Esophagus muscularis mucosa (tissue), 4 donors: ENCODE results near the gene SMOC1. TPM values are rescaled to one million over a fixed set of nuclear protein-coding genes. Genes with fewer than 3 reads are reported as not detected.

Experiments
- DNase-seq: peaks from one replicate; pipeline ENCODE4 v3.0.0-alpha.2; 2017; ENCODE audit errors: extremely low spot score
- H3K27ac ChIP-seq, 4 donors: fragments of 200-600 bp; sonication (generic); replicated peaks in 1 of 4; 1 replicate in 3 of 4; 2 replicates in 1 of 4; pipeline ENCODE4 v1.5.1; 2016 to 2019; ENCODE audit warnings: mild to moderate bottlenecking in 1 of 4
- H3K27me3 ChIP-seq, 4 donors: fragments of 200-600 bp; sonication (generic); one replicate each; pipeline versions ENCODE4 v1.5.1 to v1.6.0; 2016 to 2019
- H3K36me3 ChIP-seq, 4 donors: fragments of 200-600 bp; sonication (generic); one replicate each; pipeline ENCODE4 v1.5.1; 2016 to 2019
- H3K4me1 ChIP-seq, 4 donors: fragments of 200-600 bp; sonication (generic); one replicate each; pipeline ENCODE4 v1.5.1; 2016 to 2019
- H3K4me3 ChIP-seq, 4 donors: fragments of 200-600 bp; sonication (generic); 1 replicate in 2 of 4; 2 replicates in 2 of 4; pipeline ENCODE4 v1.5.1; 2016 to 2019; ENCODE audit warnings: mild to moderate bottlenecking in 4 of 4, moderate library complexity in 1 of 4
- H3K9me3 ChIP-seq, 4 donors: fragments of 200-600 bp; sonication (generic); 1 replicate in 3 of 4; 2 replicates in 1 of 4; pipeline ENCODE4 v1.5.1; 2016 to 2019
- CTCF ChIP-seq, 3 experiments: fragments of 200-600 bp in 2 of 3; fragments of 450-650 bp in 1 of 3; sonication (generic) in 2 of 3; IDR thresholded peaks; one replicate each; pipeline ENCODE4 v1.5.1; 2017 to 2019; ENCODE audit warnings: antibody characterized with exemption in 3 of 3, mild to moderate bottlenecking in 2 of 3, moderate library complexity in 1 of 3
- EP300 ChIP-seq: sonication (generic); formaldehyde crosslinking; IDR thresholded peaks from one replicate; pipeline ENCODE4 v1.6.1; 2017; ENCODE audit warnings: antibody characterized with exemption
- POLR2A ChIP-seq: fragments of 450-650 bp; IDR thresholded peaks from one replicate; pipeline ENCODE4 v1.6.1; 2017; ENCODE audit warnings: antibody characterized with exemption, moderate library complexity, mild to moderate bottlenecking, low read depth
- POLR2AphosphoS5 ChIP-seq, 2 donors: sonication (generic); formaldehyde crosslinking; IDR thresholded peaks; one replicate each; pipeline ENCODE4 v1.6.1; 2017; ENCODE audit warnings: antibody characterized with exemption in 2 of 2
- WGBS: methylation state at CpG from one replicate; pipeline ENCODE4 v1.1.5; 2018; 5-methylcytosine and 5-hydroxymethylcytosine counted together
- intact Hi-C: fragments of 100-400 bp; cut with DNase I; formaldehyde crosslinking; loops from one replicate; pipeline ENCODE4 v1.15.1; 2023
- total RNA-seq, 4 donors: library from RNA; depleted of rRNA; stranded (reverse); fragments of >200 nt; gene quantifications; one replicate each; pipeline versions ENCODE4 v1.1.0 to v1.2.1, GENCODE V29; 2016

SMOC1 gene
- total RNA-seq, 4 donors from 2014 or later = under 0.01 to 1.8 (median 0.51) TPM

GRCh38 chr14:69842686-69843420 lies 36.4 kb upstream of the SMOC1 start:
- 70% methylated on average over 13 of the region's 13 CpGs for WGBS
- no peak overlapping the region for H3K4me3 ChIP-seq
- H3K36me3 ChIP-seq = no peaks in the 10 kb centered on the region
- no peaks in the 10 kb centered on the region for H3K9me3 ChIP-seq
- no peak for DNase-seq
- intact Hi-C loops = no loop called here
- no peak for TF ChIP-seq CTCF (IDR thresholded peaks at IDR 0.05)
- TF ChIP-seq POLR2AphosphoS5 (IDR thresholded peaks at IDR 0.05) = no peak
- TF ChIP-seq POLR2A = no peak
- no peak for TF ChIP-seq EP300
- peaks cover 0 to 61% (median 0%) of the 10 kb centered on the region in 4 donors for H3K27me3 ChIP-seq
- H3K4me1 ChIP-seq = no peaks in the 10 kb centered on the region
- H3K27ac ChIP-seq = no peak overlapping the region

GRCh38 chr14:69844171-69844570 lies 35.0 kb upstream of the SMOC1 start:
- Histone ChIP-seq H3K4me3 (no peak overlapping the region), H3K4me1 (no peaks in the 10 kb centered on the region), H3K27me3 (peaks cover 0 to 69% (median 0%) of the 10 kb centered on the region in 4 donors), H3K36me3 (no peaks in the 10 kb centered on the region), H3K27ac (no peak overlapping the region), H3K9me3 (no peaks in the 10 kb centered on the region)
- DNase-seq = no peak
- WGBS = 83% methylated on average over 2 of the region's 2 CpGs
- intact Hi-C loops = no loop called here
- no peak for TF ChIP-seq EP300
- TF ChIP-seq POLR2AphosphoS5 (IDR thresholded peaks at IDR 0.05) = no peak
- no peak for TF ChIP-seq POLR2A
- no peak for TF ChIP-seq CTCF (IDR thresholded peaks at IDR 0.05)

GRCh38 chr14:69845050-69845581 lies 34.1 kb upstream of the SMOC1 start:
- no peaks in the 10 kb centered on the region for H3K36me3 ChIP-seq
- H3K27ac ChIP-seq = no peak overlapping the region
- peaks cover 0 to 72% (median 0%) of the 10 kb centered on the region in 4 donors for H3K27me3 ChIP-seq
- TF ChIP-seq POLR2AphosphoS5 (IDR thresholded peaks at IDR 0.05) (no peak), EP300 (no peak), CTCF (IDR thresholded peaks at IDR 0.05) (no peak), POLR2A (no peak)
- no peaks in the 10 kb centered on the region for H3K4me1 ChIP-seq
- no peak overlapping the region for H3K4me3 ChIP-seq
- DNase-seq = no peak
- 73% methylated on average over 2 of the region's 2 CpGs for WGBS
- H3K9me3 ChIP-seq = no peaks in the 10 kb centered on the region
- intact Hi-C loops = no loop called here

GRCh38 chr14:69845787-69846186 lies 33.4 kb upstream of the SMOC1 start:
- 19% methylated on average over 5 of the region's 5 CpGs for WGBS
- intact Hi-C loops = no loop called here

More at GRCh38 chr14:69845787-69846186, 33.4 kb upstream of the SMOC1 start:
- Histone ChIP-seq H3K36me3 (no peaks in the 10 kb centered on the region), H3K27me3 (peaks cover 0 to 72% (median 0%) of the 10 kb centered on the region in 4 donors), H3K27ac (no peak overlapping the region), H3K4me1 (no peaks in the 10 kb centered on the region), H3K9me3 (no peaks in the 10 kb centered on the region), H3K4me3 (no peak overlapping the region)
- DNase-seq = no peak
- no peak for TF ChIP-seq POLR2A
- no peak for TF ChIP-seq EP300
- no peak for TF ChIP-seq POLR2AphosphoS5 (IDR thresholded peaks at IDR 0.05)
- no peak for TF ChIP-seq CTCF (IDR thresholded peaks at IDR 0.05)
